AG04449 (cell line): ENCODE results near the gene DHX35.

Source experiments
- CTCF ChIA-PET: fragments of 350-600 bp; formaldehyde crosslinking; extraction: SDS; loops from one replicate; lab custom pipeline; 2021; ENCODE audit warnings: antibody characterized with exemption; lab: Yijun Ruan, JAX
- POLR2A ChIA-PET: fragments of 400-600, 350-600 bp; formaldehyde crosslinking; extraction: SDS; loops from one replicate; lab custom pipeline; 2020; ENCODE audit warnings: antibody characterized with exemption, inconsistent platforms; lab: Yijun Ruan, JAX
- DNase-seq: peaks from one replicate; pipeline ENCODE4 v3.0.0-alpha.2; 2010; ENCODE audit warnings: low read depth, low spot score
- H3K4me3 ChIP-seq: 2 replicates; pipeline ENCODE4 v1.5.1; 2011; ENCODE audit warnings: low read depth, mild to moderate bottlenecking, control low read depth, low read length
- TF ChIP-seq, protein P1 (sequence below): IDR thresholded peaks from one replicate; pipeline ENCODE4 v1.5.1; 2011; ENCODE audit warnings: mild to moderate bottlenecking, moderate library complexity, low read length, control low read depth, inconsistent platforms; ENCODE audit not compliant: insufficient read depth; ENCODE audit errors: missing control alignments

Gene DHX35

GRCh38 chr20:39013662-39014109, 51.5 kb downstream of the DHX35 start:
- POLR2A ChIA-PET = no interaction called here

GRCh38 chr20:39016041-39016440, 53.9 kb downstream of the DHX35 start:
- ChIA-PET POLR2A (no interaction called here), CTCF (interaction anchor here (1.0 kb wide), 1 partner anchor 11 kb away, joined by 3 read pairs; no protein-coding TSS in a partner anchor)
- DNase-seq = no peak
- H3K4me3 ChIP-seq = no peak overlapping the region
- TF ChIP-seq, protein P1, sequence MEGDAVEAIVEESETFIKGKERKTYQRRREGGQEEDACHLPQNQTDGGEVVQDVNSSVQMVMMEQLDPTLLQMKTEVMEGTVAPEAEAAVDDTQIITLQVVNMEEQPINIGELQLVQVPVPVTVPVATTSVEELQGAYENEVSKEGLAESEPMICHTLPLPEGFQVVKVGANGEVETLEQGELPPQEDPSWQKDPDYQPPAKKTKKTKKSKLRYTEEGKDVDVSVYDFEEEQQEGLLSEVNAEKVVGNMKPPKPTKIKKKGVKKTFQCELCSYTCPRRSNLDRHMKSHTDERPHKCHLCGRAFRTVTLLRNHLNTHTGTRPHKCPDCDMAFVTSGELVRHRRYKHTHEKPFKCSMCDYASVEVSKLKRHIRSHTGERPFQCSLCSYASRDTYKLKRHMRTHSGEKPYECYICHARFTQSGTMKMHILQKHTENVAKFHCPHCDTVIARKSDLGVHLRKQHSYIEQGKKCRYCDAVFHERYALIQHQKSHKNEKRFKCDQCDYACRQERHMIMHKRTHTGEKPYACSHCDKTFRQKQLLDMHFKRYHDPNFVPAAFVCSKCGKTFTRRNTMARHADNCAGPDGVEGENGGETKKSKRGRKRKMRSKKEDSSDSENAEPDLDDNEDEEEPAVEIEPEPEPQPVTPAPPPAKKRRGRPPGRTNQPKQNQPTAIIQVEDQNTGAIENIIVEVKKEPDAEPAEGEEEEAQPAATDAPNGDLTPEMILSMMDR = no peak

More at GRCh38 chr20:39013662-39014109, 51.5 kb downstream of the DHX35 start:
- no peak for DNase-seq
- CTCF ChIA-PET = interaction anchor here (0.7 to 1.3 kb wide), 2 partner anchors 24 to 88 kb away, joined by 3 to 4 read pairs; partner anchors contain the start of gene FAM83D
- no peak overlapping the region for H3K4me3 ChIP-seq
- TF ChIP-seq, protein P1 = no peak

GRCh38 chr20:39016506-39016905, 54.4 kb downstream of the DHX35 start:
- CTCF ChIA-PET = interaction anchor here (1.0 to 1.2 kb wide), 2 partner anchors 11 to 33 kb away, joined by 3 to 4 read pairs; no protein-coding TSS in a partner anchor
- DNase-seq = no peak
- POLR2A ChIA-PET = no interaction called here
- TF ChIP-seq, protein P1 = no peak
- no peak overlapping the region for H3K4me3 ChIP-seq

GRCh38 chr20:39019027-39019426, 56.9 kb downstream of the DHX35 start:
- CTCF ChIA-PET = no interaction called here
- TF ChIP-seq, protein P1 = no peak
- H3K4me3 ChIP-seq = no peak overlapping the region
- POLR2A ChIA-PET = no interaction called here
- no peak for DNase-seq

- no peak overlapping the region for H3K4me3 ChIP-seq
- ChIA-PET CTCF (interaction anchor here (0.6 to 2.7 kb wide), 2 partner anchors 30 to 97 kb away, joined by 3 to 12 read pairs; no protein-coding TSS in a partner anchor), POLR2A (no interaction called here)
- DNase-seq = no peak
- TF ChIP-seq, protein P1 = no peak
Measured at GRCh38 chr20:39019805-39020325, 57.7 kb downstream of the DHX35 start.

- ChIA-PET POLR2A (no interaction called here), CTCF (interaction anchor here (2.7 kb wide), 1 partner anchor 28 kb away, joined by 12 read pairs; no protein-coding TSS in a partner anchor)
- H3K4me3 ChIP-seq = no peak overlapping the region
- TF ChIP-seq, protein P1 = no peak
- DNase-seq = no peak
Measured at GRCh38 chr20:39021748-39022147, 59.6 kb downstream of the DHX35 start.
